HG02798 (cell line): ENCODE measurements around the gene CSNK1D.
"Not testable (repeated sequence)": the region's sequence is repeated elsewhere in the genome, so short reads cannot be mapped to it uniquely, and the experiment has no call there.

ENCODE experiments used
- ATAC-seq: cut with Tn5 transposase; IDR thresholded peaks from one replicate; pipeline ENCODE4 v1.9.1; 2021; ENCODE audit warnings: mild to moderate bottlenecking; ENCODE audit not compliant: unreplicated experiment, poor library complexity

CSNK1D gene

DNA sequence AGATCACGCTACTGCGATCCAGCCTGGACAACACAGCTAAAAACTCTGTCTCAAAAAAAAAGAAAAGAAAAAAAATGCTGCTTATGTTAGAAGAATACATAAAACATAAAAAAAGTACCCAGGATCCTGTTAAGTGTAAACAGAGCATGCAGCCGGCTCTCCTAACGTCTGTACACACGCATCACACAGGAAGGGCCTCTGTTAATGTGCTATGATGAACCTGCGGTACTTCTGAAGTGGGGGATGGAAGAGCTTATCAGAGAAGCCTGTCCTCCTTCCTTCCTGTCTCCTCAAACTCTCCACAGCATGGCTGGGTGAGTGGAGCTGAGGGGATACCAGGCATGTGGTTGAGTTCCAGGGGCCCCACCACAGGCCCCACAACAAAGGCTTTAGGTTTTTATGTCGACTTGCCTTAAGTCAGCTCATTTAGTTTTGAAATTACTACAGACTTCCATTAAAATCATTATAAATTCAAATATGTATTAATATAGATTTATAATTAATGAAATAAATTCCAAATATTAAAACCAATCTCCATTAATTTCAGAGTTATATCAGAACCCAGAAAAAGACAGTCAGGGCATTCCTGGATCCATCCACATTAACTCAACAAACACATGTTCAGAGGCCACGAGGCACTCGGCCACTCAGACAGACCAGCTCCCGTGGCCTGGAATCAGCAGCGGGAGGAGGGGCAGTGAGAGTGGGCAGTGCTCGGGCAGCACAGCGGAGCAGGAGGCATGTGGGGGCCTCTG, 72.6 kb downstream of the CSNK1D start:
- no peak for ATAC-seq

- no peak for ATAC-seq
These were observed 73.4 kb downstream of the CSNK1D start for GRCh38 chr17:82200135-82200534.

GRCh38 chr17:82199496-82199895, 74.0 kb downstream of the CSNK1D start:
- no peak for ATAC-seq

DNA sequence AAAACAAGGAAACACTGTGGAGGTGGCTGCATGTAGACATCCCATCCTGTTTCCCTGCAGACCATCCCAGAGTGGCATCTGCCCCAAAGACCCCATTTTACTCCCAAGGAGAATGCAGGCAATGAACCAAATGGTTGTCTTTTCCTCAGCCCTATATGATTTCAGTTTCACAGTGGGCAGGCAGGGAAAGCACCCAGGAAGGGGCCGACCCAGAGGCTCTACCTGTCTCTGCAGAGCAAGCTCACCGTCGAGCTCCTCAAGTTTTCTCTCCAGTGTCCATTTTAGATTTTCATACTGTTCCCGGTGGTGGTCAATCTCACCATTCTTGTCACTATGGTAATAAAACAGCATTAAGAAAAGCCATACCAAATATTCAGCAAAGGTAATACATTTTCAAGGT, 75.4 kb downstream of the CSNK1D start:
- no peak for ATAC-seq

DNA sequence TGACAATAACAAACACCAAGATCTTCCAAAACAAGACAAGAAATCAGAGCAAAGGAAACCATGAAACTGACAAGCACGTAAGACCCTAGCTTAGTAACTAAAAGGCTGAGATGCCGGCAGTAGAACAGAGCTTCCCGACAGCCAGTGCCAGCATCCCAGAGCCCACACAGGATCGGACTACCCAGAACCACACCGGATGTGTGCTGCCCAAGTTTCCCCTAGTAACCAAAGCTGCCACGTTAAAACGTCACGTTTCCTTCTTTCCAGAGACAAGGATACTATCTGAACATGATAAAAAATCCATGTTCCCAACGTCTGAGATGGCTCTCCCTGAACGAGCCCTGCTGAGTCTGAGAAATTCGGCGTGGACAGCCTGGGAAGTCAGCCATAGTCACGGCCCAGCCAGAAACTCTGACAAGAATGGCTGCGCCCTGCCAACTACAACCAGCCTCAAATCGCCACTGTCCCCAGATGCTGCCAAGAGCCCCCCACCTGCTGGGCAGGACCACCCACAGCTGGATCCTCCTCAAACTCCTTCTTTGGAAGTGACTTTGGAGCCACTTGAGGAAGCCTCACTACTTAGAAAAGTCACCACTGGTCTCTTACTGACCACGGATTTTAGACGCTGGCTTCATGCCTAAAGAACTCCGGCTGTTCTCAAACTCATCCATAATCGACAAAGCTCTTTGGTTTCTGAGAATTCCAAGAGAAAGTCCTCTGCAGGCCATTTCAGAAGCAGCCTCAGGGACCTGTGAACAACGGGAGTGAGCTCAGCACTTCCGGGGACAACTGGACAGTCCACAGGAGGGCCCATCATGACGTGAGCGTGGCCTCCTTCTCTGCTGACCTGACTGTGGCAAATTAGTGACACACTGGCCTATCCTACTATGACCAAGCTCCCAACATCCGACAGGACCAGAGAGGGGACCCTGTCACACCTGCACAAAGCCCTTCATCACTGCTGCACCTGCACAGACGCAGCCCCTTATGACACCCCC, 77.5 kb downstream of the CSNK1D start:
- ATAC-seq, result no peak

- no peak for ATAC-seq
These were observed 78.7 kb downstream of the CSNK1D start for GRCh38 chr17:82194765-82195164.

- ATAC-seq, result no peak
These were observed 79.8 kb downstream of the CSNK1D start for GRCh38 chr17:82193520-82194220.

GRCh38 chr17:82193050-82193449, 80.5 kb downstream of the CSNK1D start:
- not testable (repeated sequence) for ATAC-seq
